ENCODE results near the gene SRCAP. TPM values are rescaled to one million over a fixed set of nuclear protein-coding genes. Genes with fewer than 3 reads are reported as not detected.

The SRCAP gene
- total RNA-seq, 1 donor from 2014 or later: 66.6 TPM

DNA sequence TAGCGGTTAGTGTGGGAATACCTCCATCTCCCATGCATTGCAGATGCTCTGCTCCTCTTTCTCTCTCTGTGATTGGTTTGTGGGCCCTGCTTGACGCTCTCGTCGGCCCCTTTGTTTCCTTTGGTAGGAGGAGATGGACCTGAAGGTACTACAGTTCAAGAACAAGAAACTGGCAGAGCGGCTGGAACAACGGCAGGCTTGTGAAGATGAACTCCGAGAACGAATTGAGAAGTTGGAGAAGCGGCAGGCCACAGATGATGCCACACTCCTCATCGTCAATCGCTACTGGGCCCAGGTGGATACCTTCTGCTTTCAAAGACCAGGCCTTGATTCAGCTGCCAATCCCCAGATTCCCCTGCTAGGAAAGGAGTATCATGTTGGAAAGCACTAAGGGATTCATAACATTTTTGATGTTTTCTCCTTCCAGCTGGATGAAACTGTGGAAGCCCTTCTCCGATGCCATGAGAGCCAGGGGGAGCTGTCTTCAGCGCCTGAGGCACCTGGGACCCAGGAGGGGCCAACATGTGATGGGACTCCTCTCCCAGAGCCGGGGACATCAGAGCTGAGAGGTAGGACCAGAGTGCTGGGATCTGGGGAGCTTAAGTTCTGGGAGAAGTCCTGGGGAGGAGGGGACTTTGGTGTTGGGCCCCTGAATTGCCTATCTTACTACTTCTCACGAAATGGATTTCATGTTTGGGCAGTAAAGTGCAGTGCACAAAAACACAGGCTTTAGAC lies 64.2 kb downstream of the SRCAP start:
- H3K9me3 ChIP-seq: no peaks in the 10 kb centered on the region
- H3K27ac ChIP-seq: peak overlapping the region; percentile 90
- peaks cover 25% of the 10 kb centered on the region for H3K4me1 ChIP-seq
- H3K36me3 ChIP-seq: peaks cover 50% of the 10 kb centered on the region
- H3K27me3 ChIP-seq: no peaks in the 10 kb centered on the region
- intact Hi-C loops (cut with DNase I): loop anchor here (10.0 kb wide), 1 partner anchor 48 kb away; no protein-coding TSS in a partner anchor
- TF ChIP-seq, protein P1, sequence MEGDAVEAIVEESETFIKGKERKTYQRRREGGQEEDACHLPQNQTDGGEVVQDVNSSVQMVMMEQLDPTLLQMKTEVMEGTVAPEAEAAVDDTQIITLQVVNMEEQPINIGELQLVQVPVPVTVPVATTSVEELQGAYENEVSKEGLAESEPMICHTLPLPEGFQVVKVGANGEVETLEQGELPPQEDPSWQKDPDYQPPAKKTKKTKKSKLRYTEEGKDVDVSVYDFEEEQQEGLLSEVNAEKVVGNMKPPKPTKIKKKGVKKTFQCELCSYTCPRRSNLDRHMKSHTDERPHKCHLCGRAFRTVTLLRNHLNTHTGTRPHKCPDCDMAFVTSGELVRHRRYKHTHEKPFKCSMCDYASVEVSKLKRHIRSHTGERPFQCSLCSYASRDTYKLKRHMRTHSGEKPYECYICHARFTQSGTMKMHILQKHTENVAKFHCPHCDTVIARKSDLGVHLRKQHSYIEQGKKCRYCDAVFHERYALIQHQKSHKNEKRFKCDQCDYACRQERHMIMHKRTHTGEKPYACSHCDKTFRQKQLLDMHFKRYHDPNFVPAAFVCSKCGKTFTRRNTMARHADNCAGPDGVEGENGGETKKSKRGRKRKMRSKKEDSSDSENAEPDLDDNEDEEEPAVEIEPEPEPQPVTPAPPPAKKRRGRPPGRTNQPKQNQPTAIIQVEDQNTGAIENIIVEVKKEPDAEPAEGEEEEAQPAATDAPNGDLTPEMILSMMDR (IDR thresholded peaks at IDR 0.05): no peak
- H3K4me3 ChIP-seq: peak overlapping the region; percentile 89
- ATAC-seq: no peak
- no peak for DNase-seq

DNA sequence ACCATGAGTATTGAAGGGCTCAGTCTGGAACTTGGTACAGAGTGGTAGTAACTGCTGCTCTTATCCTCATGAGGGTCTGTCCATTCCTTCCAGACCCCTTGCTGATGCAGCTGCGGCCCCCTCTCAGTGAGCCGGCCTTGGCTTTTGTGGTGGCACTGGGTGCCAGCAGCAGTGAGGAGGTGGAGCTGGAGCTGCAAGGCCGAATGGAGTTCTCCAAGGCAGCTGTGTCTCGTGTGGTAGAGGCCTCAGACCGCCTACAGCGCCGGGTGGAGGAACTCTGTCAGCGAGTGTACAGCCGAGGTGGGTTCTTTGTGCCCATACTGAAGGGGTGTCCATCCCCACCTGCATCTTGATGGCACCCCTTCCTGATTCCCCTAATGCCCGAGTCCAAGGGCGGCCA lies 65.1 kb downstream of the SRCAP start:
- intact Hi-C loops (cut with DNase I): loop anchor here (10.0 kb wide), 1 partner anchor 49 kb away; no protein-coding TSS in a partner anchor
- Histone ChIP-seq H3K4me3 (no peak overlapping the region), H3K36me3 (peaks cover 59% of the 10 kb centered on the region), H3K4me1 (peaks cover 25% of the 10 kb centered on the region), H3K27ac (no peak overlapping the region), H3K9me3 (no peaks in the 10 kb centered on the region), H3K27me3 (no peaks in the 10 kb centered on the region)
- DNase-seq: no peak
- TF ChIP-seq, protein P1 (IDR thresholded peaks at IDR 0.05): no peak
- no peak for ATAC-seq

DNA sequence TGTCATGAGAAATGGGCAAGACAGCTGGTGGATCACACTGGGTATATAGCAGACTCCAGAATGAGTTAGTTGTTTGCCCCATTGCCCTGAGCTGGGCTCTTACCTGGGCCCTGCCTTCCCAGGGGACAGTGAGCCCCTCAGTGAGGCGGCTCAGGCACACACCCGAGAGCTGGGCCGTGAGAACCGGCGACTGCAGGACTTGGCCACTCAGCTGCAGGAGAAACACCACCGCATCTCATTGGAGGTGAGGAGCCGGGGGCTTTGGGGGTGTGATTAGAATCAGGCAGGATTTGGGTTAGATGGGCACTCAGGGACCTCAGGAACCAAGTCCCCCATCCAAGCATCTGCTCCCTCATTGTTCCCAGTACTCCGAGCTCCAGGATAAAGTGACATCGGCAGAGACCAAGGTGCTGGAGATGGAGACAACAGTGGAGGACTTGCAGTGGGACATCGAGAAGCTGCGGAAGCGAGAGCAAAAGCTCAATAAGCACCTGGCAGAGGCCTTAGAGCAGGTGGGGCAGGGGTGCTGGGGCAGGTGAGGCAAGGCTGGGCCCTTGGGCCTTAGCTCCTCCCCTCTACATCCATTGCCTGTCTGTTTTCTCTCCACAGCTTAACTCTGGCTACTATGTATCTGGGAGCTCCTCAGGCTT lies 66.0 kb downstream of the SRCAP start:
- H3K4me3 ChIP-seq: no peak overlapping the region
- TF ChIP-seq, protein P1 (IDR thresholded peaks at IDR 0.05): no peak
- intact Hi-C loops (cut with DNase I): loop anchor here (10.0 kb wide), 1 partner anchor 50 kb away; no protein-coding TSS in a partner anchor
- peaks cover 68% of the 10 kb centered on the region for H3K36me3 ChIP-seq
- ATAC-seq: no peak
- H3K27me3 ChIP-seq: no peaks in the 10 kb centered on the region
- no peak overlapping the region for H3K27ac ChIP-seq
- H3K9me3 ChIP-seq: no peaks in the 10 kb centered on the region
- DNase-seq: no peak
- peaks cover 25% of the 10 kb centered on the region for H3K4me1 ChIP-seq

DNA sequence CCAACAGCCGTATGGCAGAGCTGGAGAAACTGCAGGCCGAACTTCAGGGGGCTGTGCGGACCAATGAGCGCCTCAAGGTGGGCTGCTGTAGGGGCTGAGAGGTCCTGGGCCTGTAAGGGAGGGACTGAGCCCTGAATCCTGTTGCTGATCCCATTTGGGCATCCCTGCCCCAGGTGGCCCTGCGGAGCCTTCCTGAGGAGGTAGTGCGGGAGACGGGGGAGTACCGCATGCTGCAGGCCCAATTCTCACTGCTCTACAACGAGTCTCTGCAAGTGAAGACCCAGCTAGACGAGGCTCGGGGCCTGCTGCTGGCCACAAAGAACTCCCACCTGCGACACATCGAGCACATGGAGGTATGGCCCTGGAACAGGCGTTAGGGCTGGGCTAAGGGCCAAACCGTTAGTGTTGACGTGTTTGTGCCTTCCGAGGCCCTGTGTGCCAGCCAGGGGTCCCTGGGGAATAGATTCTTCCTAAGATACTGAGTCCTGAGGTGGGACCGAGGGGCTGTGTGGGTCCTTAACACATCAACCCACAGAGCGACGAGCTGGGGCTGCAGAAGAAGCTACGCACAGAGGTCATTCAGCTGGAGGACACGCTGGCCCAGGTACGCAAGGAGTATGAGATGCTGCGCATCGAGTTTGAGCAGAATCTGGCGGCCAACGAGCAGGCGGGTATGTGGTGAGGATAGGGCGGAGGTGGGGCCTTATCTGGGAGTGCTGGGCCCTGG lies 67.4 kb downstream of the SRCAP start:
- intact Hi-C loops (cut with DNase I): loop anchor here (10.0 kb wide), 1 partner anchor 52 kb away; no protein-coding TSS in a partner anchor
- peak; percentile 58 for DNase-seq
- Histone ChIP-seq H3K36me3 (peaks cover 82% of the 10 kb centered on the region), H3K9me3 (no peaks in the 10 kb centered on the region), H3K27me3 (no peaks in the 10 kb centered on the region), H3K4me3 (no peak overlapping the region), H3K27ac (no peak overlapping the region), H3K4me1 (peaks cover 19% of the 10 kb centered on the region)
- ATAC-seq: no peak
- TF ChIP-seq, protein P1 (IDR thresholded peaks at IDR 0.05): no peak

DNA sequence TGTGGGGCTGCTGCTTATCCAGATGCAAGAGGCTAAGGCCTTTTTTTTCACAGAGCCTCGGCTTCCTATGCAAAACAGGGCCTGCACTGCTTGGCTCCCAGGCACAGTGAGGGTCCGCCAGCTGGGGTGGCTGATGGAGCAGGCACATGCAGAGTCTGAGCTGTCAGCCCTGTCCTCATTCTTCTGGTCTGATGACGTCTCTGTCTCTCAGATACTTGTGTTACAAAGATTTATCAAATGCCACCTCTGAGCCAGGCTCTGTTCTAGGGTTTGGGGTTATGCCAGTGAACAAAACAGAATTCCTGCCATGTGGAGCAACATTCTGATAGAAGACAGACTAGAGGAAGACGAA lies 67.9 kb downstream of the SRCAP start:
- Histone ChIP-seq H3K4me3 (no peak overlapping the region), H3K36me3 (peaks cover 88% of the 10 kb centered on the region), H3K27ac (no peak overlapping the region), H3K9me3 (no peaks in the 10 kb centered on the region), H3K27me3 (no peaks in the 10 kb centered on the region), H3K4me1 (peaks cover 16% of the 10 kb centered on the region)
- TF ChIP-seq, protein P1 (IDR thresholded peaks at IDR 0.05): no peak
- intact Hi-C loops (cut with DNase I): loop anchor here (10.0 kb wide), 1 partner anchor 52 kb away; no protein-coding TSS in a partner anchor
- ATAC-seq (no peak), DNase-seq (no peak)
